NCI-H345 treated with DMSO at 0.1 percent for 48 hours (cell line): ENCODE measurements around the gene LLPH.

Experiments
- DNase-seq: peaks from one replicate; lab custom pipeline; 2025; ENCODE audit not compliant: unreplicated experiment; lab: John Stamatoyannopoulos, UW

Gene LLPH

GRCh38 chr12:66092559-66093269 is 37.8 kb downstream of the LLPH start:
- DNase-seq: no peak

DNA sequence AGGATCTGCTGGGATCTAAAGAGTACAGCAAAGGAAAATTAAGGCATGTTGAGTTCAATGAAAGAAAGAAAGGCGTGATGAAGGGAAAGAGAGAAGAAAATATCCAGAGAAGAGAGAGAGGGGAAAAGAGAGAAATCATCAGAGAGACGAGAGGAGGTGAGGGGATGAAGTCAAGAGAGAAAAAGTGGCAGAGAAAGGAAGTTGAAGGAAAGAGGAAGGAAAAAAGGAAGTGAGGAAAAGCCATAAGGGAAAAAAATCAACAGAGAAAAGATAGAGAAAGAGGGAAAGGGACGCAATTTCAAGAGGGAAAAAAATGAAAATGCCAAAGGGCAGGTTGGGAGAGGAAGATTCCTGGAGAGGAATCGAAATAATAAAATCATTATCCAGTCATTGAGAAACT is 40.4 kb downstream of the LLPH start:
- DNase-seq: no peak

DNA sequence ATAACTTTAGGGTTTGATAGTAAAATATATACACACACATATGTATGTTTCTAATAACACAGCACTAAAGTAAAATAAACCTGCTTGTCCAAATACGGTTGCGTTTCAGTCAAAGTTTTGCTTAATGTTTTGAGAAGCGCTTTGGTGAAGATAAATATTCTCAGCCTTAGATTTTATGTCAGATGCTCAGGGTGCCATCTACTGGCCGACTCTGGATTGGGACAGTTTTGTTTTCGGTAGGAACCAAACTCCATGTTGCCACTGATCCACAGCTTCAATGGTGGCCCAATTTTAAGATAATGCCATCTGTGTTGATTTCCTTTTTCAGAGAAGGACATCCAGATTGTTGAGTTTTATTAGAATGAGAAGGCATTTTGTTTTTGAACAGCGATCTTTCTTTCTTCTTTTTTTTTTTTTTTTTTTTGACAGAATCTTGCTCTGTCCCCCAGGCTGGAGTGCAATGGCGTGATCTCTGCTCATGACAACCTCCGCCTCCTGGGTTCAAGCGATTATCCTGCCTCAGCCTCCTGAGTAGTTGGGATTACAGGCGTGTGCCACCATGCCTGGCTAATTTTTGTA is 43.1 kb downstream of the LLPH start:
- peak; percentile 33 for DNase-seq

DNA sequence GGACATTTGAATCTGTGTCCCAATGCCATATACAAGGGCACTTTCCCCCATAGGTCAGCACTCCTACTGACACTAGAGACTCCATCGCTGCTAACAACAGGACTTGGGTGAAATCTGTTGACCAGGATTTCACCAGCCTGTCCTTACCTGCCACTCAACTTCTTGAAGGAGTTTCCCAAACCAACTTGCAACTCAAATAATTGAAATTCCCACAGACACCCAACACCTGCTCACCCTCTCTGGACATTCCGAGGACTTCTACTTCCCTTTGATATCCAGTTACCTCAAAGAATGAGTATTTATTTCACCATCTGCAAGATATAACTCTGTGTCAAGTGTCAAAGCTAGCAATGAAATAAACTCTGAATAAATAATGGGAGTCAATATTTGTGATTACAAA is 44.6 kb downstream of the LLPH start:
- DNase-seq: no peak

DNA sequence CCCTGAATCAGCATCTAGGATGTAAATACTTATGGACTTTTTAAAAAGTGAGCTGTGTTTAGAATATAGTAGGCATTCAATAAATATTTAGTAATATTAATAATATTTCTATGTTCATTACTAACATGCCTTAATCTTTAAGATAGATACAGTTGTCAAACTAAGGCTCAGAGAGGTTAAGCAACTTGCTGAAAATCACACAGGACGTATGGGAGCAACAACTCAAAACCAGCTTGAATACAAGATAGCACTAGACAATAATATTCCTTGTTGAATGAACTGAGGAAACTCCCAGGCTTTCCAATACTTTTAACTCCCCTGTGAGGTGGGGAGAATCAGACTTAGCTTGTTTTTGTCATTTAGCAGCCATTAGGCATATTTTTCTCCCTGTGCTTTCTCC is 45.3 kb downstream of the LLPH start:
- DNase-seq: no peak

DNA sequence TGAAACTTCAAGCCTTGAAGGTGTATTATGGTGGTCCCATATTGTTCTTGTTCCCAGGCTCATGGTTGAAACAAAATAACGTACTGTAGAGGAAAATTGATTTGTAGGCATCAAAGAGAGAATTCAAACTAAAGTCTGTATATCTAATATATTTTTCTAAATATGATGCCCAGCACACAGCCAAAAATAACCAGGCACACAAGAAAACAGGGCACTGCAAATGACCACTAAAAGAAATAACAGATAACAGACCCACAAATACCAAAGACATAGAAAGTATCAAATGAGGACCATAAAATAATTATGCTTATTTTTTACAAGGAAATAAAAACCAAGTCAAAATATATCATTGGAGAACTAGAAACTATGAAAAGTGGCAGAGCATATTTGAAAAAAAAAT is 46.8 kb downstream of the LLPH start:
- DNase-seq: no peak

DNA sequence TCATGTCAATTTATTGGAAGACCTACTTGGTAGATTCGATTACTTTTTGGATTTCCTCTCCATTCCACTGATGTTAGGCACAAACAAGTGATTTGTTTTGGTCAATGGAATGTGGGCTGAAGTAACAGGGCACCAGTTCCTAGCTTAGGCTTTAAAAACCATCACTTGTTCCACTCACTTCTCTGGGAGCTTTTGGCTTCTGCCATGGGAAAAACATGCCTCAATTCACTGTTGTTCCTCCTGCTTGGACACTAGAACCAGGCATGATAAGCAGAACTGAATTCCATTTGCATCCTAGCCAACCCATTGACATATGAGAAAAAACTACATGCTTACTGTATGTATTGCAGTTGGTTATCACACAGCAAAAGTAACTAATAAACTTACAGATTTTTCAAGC is 47.8 kb downstream of the LLPH start:
- no peak for DNase-seq

- no peak for DNase-seq
These were observed 49.8 kb downstream of the LLPH start for GRCh38 chr12:66080791-66081190.

GRCh38 chr12:66077542-66077941 is 53.0 kb downstream of the LLPH start:
- DNase-seq: no peak

DNA sequence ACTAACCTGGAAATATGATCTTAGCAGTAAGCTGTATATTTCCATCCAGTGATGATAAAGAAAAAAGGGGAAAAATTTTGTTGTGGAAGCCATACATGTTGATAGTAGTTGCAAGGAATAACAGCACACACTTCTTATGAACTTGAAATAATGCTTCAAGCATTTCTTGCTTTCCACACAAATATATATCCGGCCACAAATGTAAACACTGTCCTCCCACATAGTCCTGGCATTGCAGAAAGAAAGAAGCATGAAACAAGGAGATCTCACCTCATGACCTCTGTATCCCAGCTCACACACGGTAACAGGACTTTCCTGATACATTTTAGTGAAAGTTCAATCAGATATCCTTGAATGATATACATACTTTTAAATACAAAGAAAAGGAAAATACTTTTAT is 56.0 kb downstream of the LLPH start:
- DNase-seq: no peak

DNA sequence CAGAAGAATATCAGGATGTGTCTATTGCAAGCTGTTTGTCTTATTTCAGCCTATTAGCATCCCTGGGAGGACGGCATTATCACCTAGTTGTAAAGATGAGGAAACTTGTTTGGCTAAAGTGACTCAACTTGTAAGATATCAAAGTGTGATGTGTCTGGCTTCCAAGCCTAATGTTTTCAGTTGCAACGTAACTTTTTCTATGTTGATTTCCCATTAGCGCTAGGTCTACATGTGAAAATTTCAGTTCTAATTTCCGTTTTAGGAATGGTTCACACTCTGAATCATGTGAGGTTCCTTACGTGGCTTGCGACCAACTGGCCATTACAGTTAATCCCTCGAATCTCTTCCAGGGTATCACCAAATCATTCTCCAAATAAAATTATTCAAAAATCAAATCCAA is 58.0 kb downstream of the LLPH start:
- no peak for DNase-seq

- no peak for DNase-seq
These were observed 58.4 kb downstream of the LLPH start for GRCh38 chr12:66072135-66072534.

- no peak for DNase-seq
These were observed 59.0 kb downstream of the LLPH start for GRCh38 chr12:66071549-66071948.

DNA sequence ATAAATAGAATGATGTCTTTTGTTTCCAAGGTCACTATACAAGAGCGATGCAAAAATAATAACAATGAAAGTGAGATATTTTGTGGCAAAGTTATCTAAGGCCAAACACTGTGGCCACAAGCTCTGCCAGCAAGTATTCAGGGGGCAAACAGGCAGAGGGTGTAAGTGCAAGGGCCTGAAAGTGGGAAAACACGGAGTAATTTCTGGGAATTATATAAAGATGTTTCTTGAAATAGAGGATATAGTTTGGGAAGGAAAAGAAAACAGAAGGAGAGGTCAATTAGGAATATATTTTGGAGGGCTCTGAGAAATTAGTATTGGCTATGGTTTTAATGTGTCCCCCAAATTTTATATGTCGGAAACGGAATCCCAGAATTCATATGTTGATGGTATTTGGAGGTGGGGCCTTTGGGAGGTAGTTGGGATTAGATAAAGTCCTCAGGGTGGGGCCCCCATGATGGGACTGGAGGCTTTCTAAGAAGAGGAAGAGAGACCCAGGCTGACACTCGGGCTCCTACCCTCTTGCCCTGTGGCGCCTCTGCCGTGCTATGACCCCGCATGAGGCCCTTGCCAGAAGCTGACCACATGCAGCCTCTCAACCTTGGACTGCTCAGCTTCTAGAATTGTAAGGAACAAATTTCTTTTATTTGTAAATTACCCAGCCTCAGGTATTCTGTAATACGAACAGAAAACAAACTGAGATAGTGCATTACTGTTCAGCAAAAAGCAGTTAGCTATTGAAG is 60.0 kb downstream of the LLPH start:
- DNase-seq: no peak

- DNase-seq: no peak
These were observed 63.5 kb downstream of the LLPH start for GRCh38 chr12:66066929-66067523.
